Jurkat, Clone E6-1 (cell line): ENCODE data around the gene SLC12A7.
"Not testable (repeated sequence)": the region's sequence is repeated elsewhere in the genome, so short reads cannot be mapped to it uniquely, and the experiment has no call there.

ENCODE experiments used
- DNase-seq: peaks from one replicate; pipeline ENCODE4 v3.0.0-alpha.2; 2011; ENCODE audit warnings: low read depth, low spot score
- H3K4me3 ChIP-seq: 2 replicates; pipeline ENCODE4 v1.5.1; 2011; ENCODE audit warnings: mild to moderate bottlenecking, low read length, control low read depth, moderate library complexity

The SLC12A7 gene

GRCh38 chr5:1007681-1008450 lies 104.0 kb downstream of the SLC12A7 start:
- peak overlapping the region; percentile 67 for H3K4me3 ChIP-seq
- DNase-seq, result no peak

GRCh38 chr5:1007221-1007680 lies 104.6 kb downstream of the SLC12A7 start:
- DNase-seq, result no peak
- H3K4me3 ChIP-seq, result no peak overlapping the region

- no peak for DNase-seq
- no peak overlapping the region for H3K4me3 ChIP-seq
Measured at GRCh38 chr5:1006656-1007071, 105.2 kb downstream of the SLC12A7 start.

- no peak overlapping the region for H3K4me3 ChIP-seq
- no peak for DNase-seq
Measured at GRCh38 chr5:1005904-1006655, 105.8 kb downstream of the SLC12A7 start.

- DNase-seq, result no peak
- H3K4me3 ChIP-seq, result peak overlapping the region; percentile 44
Measured at GRCh38 chr5:1005249-1005851, 106.5 kb downstream of the SLC12A7 start.

GRCh38 chr5:1004461-1005248 lies 107.2 kb downstream of the SLC12A7 start:
- DNase-seq, result peak; percentile 60
- peak overlapping the region; percentile 44 for H3K4me3 ChIP-seq

- DNase-seq, result no peak
- H3K4me3 ChIP-seq, result no peak overlapping the region
Measured at GRCh38 chr5:1003296-1003937, 108.4 kb downstream of the SLC12A7 start.

DNA sequence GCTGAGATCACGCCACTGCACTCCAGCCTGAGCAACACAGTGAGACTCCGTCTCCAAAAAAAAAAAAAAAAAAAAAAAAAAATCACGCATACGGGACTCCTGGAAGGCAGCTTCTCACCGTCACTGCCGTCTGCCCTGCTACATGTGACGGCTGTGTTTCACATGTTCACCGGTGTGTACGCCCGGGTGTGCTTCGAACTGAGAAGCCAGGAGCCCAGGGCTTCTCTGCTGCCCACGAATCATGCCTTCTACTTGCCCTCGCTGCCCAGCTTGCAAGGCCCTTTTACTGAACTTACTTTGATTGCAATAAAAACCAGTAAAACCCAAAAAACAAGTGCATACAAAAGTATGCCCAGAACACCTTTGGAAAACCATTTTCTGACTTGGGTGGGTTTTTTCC lies 109.0 kb downstream of the SLC12A7 start:
- DNase-seq, result no peak
- H3K4me3 ChIP-seq, result no peak overlapping the region

- DNase-seq, result no peak
Measured at GRCh38 chr5:1002271-1002546, 109.7 kb downstream of the SLC12A7 start.

DNA sequence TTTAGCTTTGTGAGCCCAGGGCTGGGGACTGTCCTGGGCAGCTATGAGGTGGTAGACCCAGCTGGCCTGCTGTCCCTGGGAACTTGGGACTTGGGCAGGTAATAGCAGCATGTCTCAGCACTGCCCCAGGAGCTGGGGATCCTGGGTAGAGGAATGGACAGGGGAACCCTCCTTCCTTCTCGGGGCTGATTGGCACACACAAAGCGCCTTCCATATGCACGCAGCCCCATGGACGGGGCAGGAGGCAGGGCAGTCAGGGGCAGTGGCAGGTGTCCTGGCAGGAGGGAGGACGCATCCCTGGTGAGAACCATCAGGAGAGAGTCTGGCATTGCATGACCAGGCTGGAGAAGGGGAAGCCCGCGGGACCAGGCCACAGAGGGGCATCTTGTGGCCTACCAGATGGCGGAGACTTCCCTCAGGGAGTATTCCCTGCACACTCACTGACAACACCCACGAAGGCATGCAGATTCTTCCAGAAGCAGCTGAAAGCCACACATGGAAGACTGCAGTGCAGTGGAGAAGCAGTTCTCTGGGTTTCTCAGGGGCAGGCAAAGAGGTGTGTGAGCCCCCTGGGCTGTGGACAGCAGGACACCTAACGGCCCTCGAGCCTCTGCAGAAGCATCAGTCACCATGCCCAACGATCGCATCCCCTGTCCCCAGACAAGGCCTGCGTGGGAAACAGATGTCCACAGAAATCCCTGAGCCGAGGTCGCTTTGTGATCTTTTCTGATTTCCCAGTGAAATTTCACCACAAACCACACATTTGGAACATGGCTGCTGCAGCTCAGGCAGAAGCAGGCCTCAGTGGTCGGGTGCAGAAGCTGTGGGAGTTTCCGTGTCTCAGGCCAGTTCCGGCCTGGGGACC lies 110.2 kb downstream of the SLC12A7 start:
- no peak for DNase-seq
- no peak overlapping the region for H3K4me3 ChIP-seq

More at GRCh38 chr5:1002271-1002546, 109.7 kb downstream of the SLC12A7 start:
- no peak overlapping the region for H3K4me3 ChIP-seq

DNA sequence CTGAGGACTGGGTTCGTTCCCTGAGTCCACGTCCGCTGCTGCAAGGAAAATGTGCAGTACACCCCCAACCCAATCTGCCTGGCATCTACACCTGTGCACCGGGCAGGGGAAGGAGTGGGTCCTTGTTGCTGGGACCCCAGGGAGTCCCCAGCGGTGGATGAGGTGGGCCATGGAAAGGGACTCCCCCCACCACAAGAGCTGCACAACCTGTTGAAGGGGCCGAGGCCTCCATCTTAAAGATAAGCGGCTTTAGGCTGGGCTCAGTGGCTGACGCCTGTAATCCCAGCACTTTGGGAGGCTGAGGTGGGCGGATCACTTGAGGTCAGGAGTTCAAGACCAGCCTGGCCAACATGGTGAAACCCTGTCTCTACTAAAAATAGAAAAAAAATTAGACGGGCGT lies 111.0 kb downstream of the SLC12A7 start:
- not testable (repeated sequence) for DNase-seq

More for the DNA sequence above, 111.0 kb downstream of the SLC12A7 start:
- H3K4me3 ChIP-seq, result not testable (repeated sequence)
